ENCODE measurements around the gene NSMF. TPM values are rescaled to one million over a fixed set of nuclear protein-coding genes. Genes with fewer than 3 reads are reported as not detected.
"Not testable (repeated sequence)": the region's sequence is repeated elsewhere in the genome, so short reads cannot be mapped to it uniquely, and the experiment has no call there.

NSMF gene
- total and polyA plus RNA-seq, 2 of the 4 experiments (the other 2 are of a cell fraction): 7.7 to 40.9 TPM

DNA sequence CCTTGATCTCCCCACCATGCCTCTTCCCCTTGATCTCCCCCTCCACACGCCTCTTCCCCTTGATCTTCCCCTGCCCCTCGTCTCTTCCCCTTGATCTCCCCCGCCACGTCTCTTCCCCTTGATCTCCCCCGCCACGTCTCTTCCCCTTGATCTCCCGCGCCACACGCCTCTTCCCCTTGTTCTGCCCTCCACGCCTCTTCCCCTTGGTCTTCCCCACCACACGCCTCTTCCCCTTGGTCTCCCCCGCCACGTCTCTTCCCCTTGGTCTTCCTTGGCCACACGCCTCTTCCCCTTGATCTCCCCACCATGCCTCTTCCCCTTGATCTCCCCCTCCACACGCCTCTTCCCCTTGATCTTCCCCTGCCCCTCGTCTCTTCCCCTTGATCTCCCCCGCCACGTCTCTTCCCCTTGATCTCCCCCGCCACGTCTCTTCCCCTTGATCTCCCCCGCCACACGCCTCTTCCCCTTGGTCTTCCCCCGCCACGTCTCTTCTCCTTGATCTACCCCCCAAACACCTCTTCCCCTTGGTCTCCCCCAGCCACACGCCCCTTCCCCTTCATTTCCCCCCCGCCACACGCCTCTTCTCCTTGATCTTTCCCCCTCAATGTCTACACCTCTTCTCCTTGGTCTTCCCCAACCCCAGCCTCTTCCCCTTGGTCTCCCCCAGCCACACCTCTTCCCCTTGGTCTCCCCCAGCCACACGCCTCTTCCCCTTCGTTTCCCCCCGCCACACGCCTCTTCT, 7.7 kb downstream of the NSMF start:
- CTCF ChIA-PET; dilution Hi-C loops (cut with HindIII; ENCODE audit: low sequenced_read_pairs, unreplicated experiment); ATAC-seq (ENCODE audit: low read depth): not testable (repeated sequence)

DNA sequence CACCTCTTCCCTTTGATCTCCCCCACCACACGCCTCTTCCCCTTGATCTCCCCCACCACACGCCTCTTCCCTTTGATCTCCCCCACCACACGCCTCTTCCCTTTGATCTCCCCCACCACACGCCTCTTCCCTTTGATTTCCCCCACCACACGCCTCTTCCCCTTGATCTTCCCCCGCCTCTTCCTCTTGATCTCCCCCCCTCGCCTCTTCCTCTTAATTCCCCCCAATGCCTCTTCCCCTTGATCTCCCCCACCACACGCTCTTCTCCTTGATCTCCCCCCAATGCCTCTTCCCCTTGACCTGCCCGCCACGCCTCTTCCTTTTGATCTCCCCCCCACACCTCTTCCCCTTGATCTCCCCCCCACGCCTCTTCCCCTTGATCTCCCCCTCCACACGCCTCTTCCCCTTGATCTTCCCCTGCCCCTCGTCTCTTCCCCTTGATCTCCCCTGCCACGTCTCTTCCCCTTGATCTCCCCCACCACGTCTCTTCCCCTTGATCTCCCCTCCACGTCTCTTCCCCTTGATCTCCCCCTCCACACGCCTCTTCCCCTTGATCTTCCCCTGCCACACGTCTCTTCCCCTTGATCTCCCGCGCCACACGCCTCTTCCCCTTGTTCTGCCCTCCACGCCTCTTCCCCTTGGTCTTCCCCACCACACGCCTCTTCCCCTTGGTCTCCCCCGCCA, 8.5 kb downstream of the NSMF start:
- H3K36me3 ChIP-seq (ENCODE audit: control insufficient read depth, insufficient read depth, low read length): peaks cover 39% of the 10 kb centered on the region
- H3K9me3 ChIP-seq (ENCODE audit: control insufficient read depth, insufficient read depth, low read length); H3K4me2 ChIP-seq (ENCODE audit: low read depth, low read length); H3K27me3 ChIP-seq (ENCODE audit: control insufficient read depth, insufficient read depth, low read length); H2AK5ac ChIP-seq (ENCODE audit: low read depth, low read length); H3K9me1 ChIP-seq (ENCODE audit: insufficient read depth, low read length); H3K56ac ChIP-seq (ENCODE audit: extremely low read depth, insufficient read depth, low read length); H3K4ac ChIP-seq (ENCODE audit: low read depth, low read length); POLR2A ChIA-PET (ENCODE audit: unreplicated experiment); H3K27ac ChIP-seq (ENCODE audit: insufficient read depth, low read length); H4K20me1 ChIP-seq (ENCODE audit: insufficient read depth, low read length); intact Hi-C loops (cut with micrococcal nuclease); H3K23ac ChIP-seq (ENCODE audit: low read depth, low read length); H4K5ac ChIP-seq (ENCODE audit: low read depth, low read length); in situ Hi-C loops (cut with MboI; ENCODE audit: low sequenced_read_pairs); DNase-seq; H3K4me1 ChIP-seq (ENCODE audit: control insufficient read depth, insufficient read depth, low read length); H3K4me3 ChIP-seq (ENCODE audit: insufficient read depth, low read depth, low read length); dilution Hi-C loops (cut with HindIII; ENCODE audit: low sequenced_read_pairs, unreplicated experiment); H3K14ac ChIP-seq (replicated peaks; ENCODE audit: low read depth, low read length); H4K91ac ChIP-seq (ENCODE audit: insufficient read depth, low read depth, low read length); BruUV-seq (replicated peaks); H2AK9ac ChIP-seq (replicated peaks; ENCODE audit: low read depth, low read length, poor library complexity); H2BK20ac ChIP-seq (ENCODE audit: low read depth, low read length); H2BK120ac ChIP-seq (ENCODE audit: low read depth, low read length); CTCF ChIA-PET; H4K8ac ChIP-seq (ENCODE audit: low read depth in 2 of 2, low read length in 2 of 2); H2BK5ac ChIP-seq (ENCODE audit: low read depth, low read length, poor library complexity, severe bottlenecking); H3K18ac ChIP-seq (ENCODE audit: low read depth, low read length); ATAC-seq (ENCODE audit: low read depth); H2AFZ ChIP-seq (replicated peaks; ENCODE audit: low read length, poor library complexity); H3K9ac ChIP-seq (ENCODE audit: low read depth, low read length); H2BK15ac ChIP-seq (ENCODE audit: low read depth, low read length): not testable (repeated sequence)
- peaks cover 3 to 14% of the 10 kb centered on the region in 2 experiments; a peak in 2 of 4 replicates for H3K79me1 ChIP-seq (ENCODE audit: low read depth in 1 of 2, low read length in 2 of 2)
- WGBS, 2 experiments (ENCODE audit: extremely low coverage in 2 of 2, insufficient read length in 1 of 2): 80% methylated on average over 3 of the region's 24 CpGs; no CpG with 5 or more reads in 1 of the 2 experiments

More for the DNA sequence above, 7.7 kb downstream of the NSMF start:
- H2BK20ac ChIP-seq (ENCODE audit: low read depth, low read length); H3K14ac ChIP-seq (replicated peaks; ENCODE audit: low read depth, low read length); H3K18ac ChIP-seq (ENCODE audit: low read depth, low read length); intact Hi-C loops (cut with micrococcal nuclease); H3K4me3 ChIP-seq (ENCODE audit: insufficient read depth, low read depth, low read length); H3K4ac ChIP-seq (ENCODE audit: low read depth, low read length); BruUV-seq (replicated peaks); POLR2A ChIA-PET (ENCODE audit: unreplicated experiment); H3K9me3 ChIP-seq (ENCODE audit: control insufficient read depth, insufficient read depth, low read length); H2BK15ac ChIP-seq (ENCODE audit: low read depth, low read length); H4K91ac ChIP-seq (ENCODE audit: insufficient read depth, low read depth, low read length); H3K4me1 ChIP-seq (ENCODE audit: control insufficient read depth, insufficient read depth, low read length); H2AK5ac ChIP-seq (ENCODE audit: low read depth, low read length); H2BK120ac ChIP-seq (ENCODE audit: low read depth, low read length); in situ Hi-C loops (cut with MboI; ENCODE audit: low sequenced_read_pairs); H2BK5ac ChIP-seq (ENCODE audit: low read depth, low read length, poor library complexity, severe bottlenecking); H2AFZ ChIP-seq (replicated peaks; ENCODE audit: low read length, poor library complexity); H3K56ac ChIP-seq (ENCODE audit: extremely low read depth, insufficient read depth, low read length); DNase-seq; H3K9me1 ChIP-seq (ENCODE audit: insufficient read depth, low read length); H3K27me3 ChIP-seq (ENCODE audit: control insufficient read depth, insufficient read depth, low read length); H3K9ac ChIP-seq (ENCODE audit: low read depth, low read length); H3K23ac ChIP-seq (ENCODE audit: low read depth, low read length); H2AK9ac ChIP-seq (replicated peaks; ENCODE audit: low read depth, low read length, poor library complexity); H3K4me2 ChIP-seq (ENCODE audit: low read depth, low read length); H4K5ac ChIP-seq (ENCODE audit: low read depth, low read length); H4K8ac ChIP-seq (ENCODE audit: low read depth in 2 of 2, low read length in 2 of 2); H3K27ac ChIP-seq (ENCODE audit: insufficient read depth, low read length): not testable (repeated sequence)
- Histone ChIP-seq H3K36me3 (ENCODE audit: control insufficient read depth, insufficient read depth, low read length) (peaks cover 45% of the 10 kb centered on the region), H3K79me1 (ENCODE audit: low read depth in 1 of 2, low read length in 2 of 2) (peaks cover 3 to 22% of the 10 kb centered on the region in 2 experiments; a peak in 2 of 4 replicates), H4K20me1 (ENCODE audit: insufficient read depth, low read length) (peaks cover 17% of the 10 kb centered on the region)
- 100% methylated on average over 1 of the region's 31 CpGs; no CpG with 5 or more reads in 1 of the 2 experiments for WGBS, 2 experiments (ENCODE audit: extremely low coverage in 2 of 2, insufficient read length in 1 of 2)

Data from IMR-90 (cell line).